Right lobe of liver (tissue), 6 donors: Measurements from ENCODE around the gene PTH2. TPM values are rescaled to one million over a fixed set of nuclear protein-coding genes. Genes with fewer than 3 reads are reported as not detected.

Experiments used
- ATAC-seq, 4 donors: fragments of 200-7000 bp; cut with Tn5 transposase; one replicate each; pipeline ENCODE4 v1.9.1; 2020; ENCODE audit warnings: mild to moderate bottlenecking in 4 of 4, moderate library complexity in 4 of 4
- DNase-seq, 3 donors: peaks; one replicate each; pipeline ENCODE4 v3.0.0-alpha.2; 2020
- H3K27ac ChIP-seq, 3 donors: fragments of 200-600 bp; one replicate each; pipeline ENCODE4 v1.8.0; 2022
- H3K27me3 ChIP-seq, 2 donors: fragments of 200-600 bp; one replicate each; pipeline ENCODE4 v1.8.0; 2022
- H3K36me3 ChIP-seq, 4 donors: fragments of 200-600 bp; sonication (generic) in 1 of 4; one replicate each; pipeline versions ENCODE4 v1.5.1 to v1.8.0; 2017 to 2022; ENCODE audit warnings: control low read depth in 1 of 4
- H3K4me1 ChIP-seq, 4 donors: fragments of 200-600 bp; sonication (generic) in 1 of 4; one replicate each; pipeline versions ENCODE4 v1.5.1 to v1.8.0; 2017 to 2022; ENCODE audit warnings: control low read depth in 1 of 4
- H3K4me3 ChIP-seq, 3 donors: fragments of 200-600 bp; one replicate each; pipeline ENCODE4 v1.8.0; 2022
- H3K9me3 ChIP-seq, 4 donors: fragments of 200-600 bp; sonication (generic) in 1 of 4; one replicate each; pipeline versions ENCODE4 v1.5.1 to v1.8.0; 2017 to 2022; ENCODE audit warnings: control low read depth in 1 of 4
- CTCF ChIP-seq, 4 donors: fragments of 200-600 bp in 3 of 4; fragments of 450-650 bp in 1 of 4; IDR thresholded peaks; one replicate each; pipeline versions ENCODE4 v1.5.1 to v1.8.0; 2016 to 2022; ENCODE audit warnings: antibody characterized with exemption in 4 of 4, mild to moderate bottlenecking in 2 of 4
- POLR2A ChIP-seq: fragments of 450-650 bp; IDR thresholded peaks from one replicate; pipeline ENCODE4 v1.6.1; 2017; ENCODE audit warnings: antibody characterized with exemption, mild to moderate bottlenecking
- WGBS: methylation state at CpG from one replicate; pipeline ENCODE4 v1.1.6; 2018; ENCODE audit warnings: low coverage, low lambda C conversion rate; ENCODE audit not compliant: insufficient coverage; ENCODE audit errors: missing lambda C conversion rate; 5-methylcytosine and 5-hydroxymethylcytosine counted together
- intact Hi-C, 2 donors: fragments of 100-400 bp; cut with DNase I; formaldehyde crosslinking; loops; one replicate each; pipeline versions ENCODE4 v1.11.2 to v1.14.1; 2022
- total RNA-seq, 6 experiments: library from RNA; depleted of rRNA in 2 of 6; stranded (reverse); fragments of >200 nt in 2 of 6; fragmentation: NEBNext Ultra II Directional in 3 of 6; extraction: Animal tissue kit (Norgen Biotek cat#: 25700) in 3 of 6; gene quantifications; one replicate each; pipeline versions ENCODE4 v1.1.0 to v1.2.4, GENCODE V29; 2016 to 2023
- donor health status: DM: no; HTN: yes; CAD: no.
- donor health status: DM: no; HTN: no; CAD: no.
- donor health status: DM: no; HTN: no; CAD: no.
- donor health status: DM: no; HTN: yes; CAD: no.
- donor health status: DM: no; HTN: yes; CAD: no.

PTH2 gene
- total RNA-seq, 6 experiments from 2014 or later, result not detected

DNA sequence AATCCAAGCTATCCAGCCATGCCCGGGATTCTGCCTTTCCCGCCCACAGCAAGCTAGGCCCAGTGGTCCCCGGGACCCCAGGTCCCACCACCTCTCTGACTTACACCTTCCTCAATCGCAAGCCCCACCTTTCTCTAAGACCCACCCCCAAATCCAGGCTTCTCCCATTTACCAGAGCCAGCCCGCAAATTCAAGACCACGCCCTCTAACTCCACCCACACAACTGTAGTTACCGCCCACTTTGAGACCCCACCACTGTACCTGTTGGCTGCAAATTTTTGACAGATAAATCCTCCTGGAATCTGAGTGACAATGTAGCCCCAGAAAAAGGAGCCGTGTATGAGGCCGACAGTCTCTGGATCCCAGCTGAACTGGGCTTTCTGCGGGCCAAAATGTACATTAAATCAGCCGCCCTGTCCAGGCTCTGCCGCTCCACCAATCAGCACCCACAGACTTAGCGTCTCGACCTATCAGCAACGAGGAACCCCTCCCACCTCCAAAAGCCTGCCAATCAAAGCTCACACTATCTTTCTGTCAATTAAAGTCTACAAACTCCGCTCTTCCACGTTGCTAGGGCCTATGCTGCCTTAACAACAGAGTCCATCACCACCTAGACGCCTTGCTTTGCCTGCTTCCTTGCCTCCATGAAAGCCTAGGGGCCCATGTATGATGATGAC lies 11.8 kb upstream of the PTH2 start:
- TF ChIP-seq CTCF (IDR thresholded peaks at IDR 0.05) (no peak), POLR2A (no peak)
- Histone ChIP-seq H3K36me3 (no peaks in the 10 kb centered on the region), H3K4me1 (no peaks in the 10 kb centered on the region), H3K9me3 (no peaks in the 10 kb centered on the region), H3K27ac (no peak overlapping the region), H3K27me3 (peaks cover 7 to 20% of the 10 kb centered on the region in 2 donors), H3K4me3 (no peak overlapping the region)
- 69% methylated on average over 6 of the region's 18 CpGs for WGBS
- no peak for DNase-seq
- intact Hi-C loops, result loop anchor here (5.0 to 10.0 kb wide), 2 partner anchors 38 to 180 kb away; no protein-coding TSS in a partner anchor
- ATAC-seq, result no peak

GRCh38 chr19:49433240-49433901 lies 10.1 kb upstream of the PTH2 start:
- no peak for ATAC-seq
- Histone ChIP-seq H3K9me3 (no peaks in the 10 kb centered on the region), H3K27me3 (peaks cover 7 to 20% of the 10 kb centered on the region in 2 donors), H3K27ac (no peak overlapping the region), H3K4me1 (no peaks in the 10 kb centered on the region), H3K4me3 (no peak overlapping the region), H3K36me3 (no peaks in the 10 kb centered on the region)
- WGBS, result 11% methylated on average over 30 of the region's 31 CpGs
- no peak for DNase-seq
- intact Hi-C loops, result loop anchor here in 1 of 2 donors (10.0 kb wide), 1 partner anchor 179 kb away; no protein-coding TSS in a partner anchor
- TF ChIP-seq CTCF (IDR thresholded peaks at IDR 0.05) (no peak), POLR2A (no peak)

DNA sequence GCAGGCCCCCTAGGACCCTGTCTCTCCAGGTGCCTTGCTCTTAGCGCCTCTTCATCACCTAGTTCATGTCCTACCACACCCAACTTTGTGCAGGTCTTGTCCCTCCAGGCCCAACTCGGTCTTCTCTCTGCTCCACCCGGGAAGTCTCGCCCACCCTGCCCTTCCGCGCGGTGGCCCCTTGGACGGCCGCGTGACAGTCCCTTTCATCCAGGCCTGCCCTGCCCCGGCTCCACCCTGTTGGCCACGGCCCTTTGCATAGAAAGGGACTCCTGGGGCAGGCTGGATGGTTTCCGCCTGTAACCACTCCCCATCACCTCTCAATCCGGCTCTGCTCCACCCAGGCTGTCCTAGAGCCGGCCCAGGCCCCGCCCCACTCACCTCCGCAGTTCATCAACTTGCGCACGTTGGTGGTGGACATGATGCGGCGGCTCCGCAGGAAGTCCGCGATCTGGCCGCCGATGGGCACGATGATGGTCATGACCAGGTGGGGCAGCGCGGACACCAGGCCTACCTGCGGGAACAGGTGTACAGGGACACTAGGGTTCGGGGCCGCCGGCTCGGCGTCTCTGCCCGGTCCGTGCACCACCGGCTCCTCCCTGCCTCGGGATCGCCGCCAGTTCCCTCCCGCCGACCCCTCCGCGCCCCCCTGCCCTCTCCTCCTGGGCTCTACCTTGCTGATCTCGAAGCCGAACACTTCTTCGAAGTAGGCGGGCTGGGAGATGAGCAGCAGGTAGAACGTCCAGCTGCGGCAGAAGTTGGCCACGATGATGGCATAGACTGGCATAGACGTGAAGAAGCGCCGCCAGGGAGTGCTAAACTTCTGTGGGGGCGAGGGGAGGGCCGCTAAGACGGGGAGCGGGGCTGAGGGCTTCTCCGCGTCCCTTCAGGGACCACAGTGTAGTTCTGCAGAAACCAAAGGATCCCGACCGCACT lies 9.2 kb upstream of the PTH2 start:
- no peak for ATAC-seq
- Histone ChIP-seq H3K4me3 (no peak overlapping the region), H3K4me1 (no peaks in the 10 kb centered on the region), H3K27ac (no peak overlapping the region), H3K36me3 (no peaks in the 10 kb centered on the region), H3K27me3 (peaks cover 7 to 20% of the 10 kb centered on the region in 2 donors), H3K9me3 (no peaks in the 10 kb centered on the region)
- TF ChIP-seq POLR2A (no peak), CTCF (IDR thresholded peaks at IDR 0.05) (no peak)
- intact Hi-C loops, result loop anchor here in 1 of 2 donors (10.0 kb wide), 1 partner anchor 178 kb away; no protein-coding TSS in a partner anchor
- WGBS, result 11% methylated on average over 19 of the region's 63 CpGs
- no peak for DNase-seq

- intact Hi-C loops, result loop anchor here in 1 of 2 donors (10.0 kb wide), 1 partner anchor 177 kb away; no protein-coding TSS in a partner anchor
- 34% methylated on average over 14 of the region's 29 CpGs for WGBS
Observed at GRCh38 chr19:49431330-49431749, 8.1 kb upstream of the PTH2 start.

More at GRCh38 chr19:49431330-49431749, 8.1 kb upstream of the PTH2 start:
- Histone ChIP-seq H3K36me3 (no peaks in the 10 kb centered on the region), H3K4me3 (no peak overlapping the region), H3K4me1 (no peaks in the 10 kb centered on the region), H3K27me3 (peaks cover 7 to 20% of the 10 kb centered on the region in 2 donors), H3K27ac (no peak overlapping the region), H3K9me3 (no peaks in the 10 kb centered on the region)
- no peak for DNase-seq
- TF ChIP-seq CTCF (IDR thresholded peaks at IDR 0.05), result no peak
- TF ChIP-seq POLR2A, result no peak
- no peak for ATAC-seq
